Measurements from ENCODE around the gene EP400.

DNA sequence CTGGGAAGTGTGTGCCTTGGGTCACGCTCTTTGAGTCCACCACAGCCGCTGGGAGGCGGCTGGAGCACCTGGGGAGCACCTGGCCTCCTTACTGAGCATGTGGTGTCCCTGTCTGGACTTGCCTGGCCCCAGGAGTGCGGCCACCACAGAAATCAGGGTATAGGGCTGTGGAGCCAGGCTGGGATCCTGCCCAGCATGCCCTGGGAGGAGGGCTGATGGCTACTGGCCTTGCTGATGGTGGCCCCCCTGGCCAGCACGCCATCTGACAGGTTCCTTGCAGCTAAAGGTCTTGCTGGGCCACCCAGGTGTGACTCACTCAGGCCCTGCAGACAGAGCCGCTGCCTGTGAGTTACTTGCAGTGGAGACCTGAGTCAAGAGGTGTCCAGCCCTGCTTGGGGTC, 49.3 kb upstream of the EP400 start:
- TF ChIP-seq HDGF (IDR thresholded peaks at IDR 0.05; ENCODE audit: borderline replicate concordance) (no peak), LEF1 (IDR thresholded peaks at IDR 0.05; ENCODE audit: borderline replicate concordance) (no peak), FOXK2 (IDR thresholded peaks at IDR 0.05) (no peak), FOXM1 (IDR thresholded peaks at IDR 0.05; ENCODE audit: borderline replicate concordance) (no peak), ZNF384 (IDR thresholded peaks at IDR 0.05) (no peak), SUZ12 (IDR thresholded peaks at IDR 0.05) (no peak)
